Astrocyte (in vitro differentiated cells and primary cell): ENCODE results near the gene USP13. TPM values are rescaled to one million over a fixed set of nuclear protein-coding genes. Genes with fewer than 3 reads are reported as not detected.

ENCODE experiments used
- DNase-seq: peaks from one replicate; pipeline ENCODE4 v3.0.0-alpha.2; 2010; ENCODE audit warnings: low read depth
- FAIRE-seq: peaks from 2 replicates; lab custom pipeline; 2011; peaks lifted over from hg19 to GRCh38; lab: Jason Lieb, UNC
- H2AFZ ChIP-seq: 2 replicates; pipeline ENCODE4 v1.6.0; 2012; ENCODE audit warnings: low read depth, low read length, inconsistent platforms
- H3K27ac ChIP-seq: 2 replicates; pipeline ENCODE4 v1.5.1; 2011; ENCODE audit warnings: low read depth, low read length, inconsistent platforms
- H3K27me3 ChIP-seq: 2 replicates; pipeline ENCODE4 v1.6.0; 2011; ENCODE audit warnings: low read length, inconsistent platforms; ENCODE audit not compliant: insufficient read depth
- H3K36me3 ChIP-seq: 2 replicates; pipeline ENCODE4 v1.5.1; 2011; ENCODE audit warnings: low read length, inconsistent platforms; ENCODE audit not compliant: insufficient read depth
- H3K4me1 ChIP-seq: 2 replicates; pipeline ENCODE4 v1.5.1; 2011; ENCODE audit warnings: low read length, inconsistent platforms; ENCODE audit not compliant: insufficient read depth
- H3K4me2 ChIP-seq: 2 replicates; pipeline ENCODE4 v1.6.0; 2012; ENCODE audit warnings: low read length, inconsistent platforms
- H3K4me3 ChIP-seq: 2 replicates; pipeline ENCODE4 v1.5.1; 2011; ENCODE audit warnings: low read depth, mild to moderate bottlenecking, low read length, inconsistent platforms; ENCODE audit not compliant: insufficient read depth
- H3K79me2 ChIP-seq: 2 replicates; pipeline ENCODE4 v1.6.0; 2012; ENCODE audit warnings: mild to moderate bottlenecking, low read length, inconsistent platforms; ENCODE audit not compliant: insufficient read depth
- H3K9ac ChIP-seq: 2 replicates; pipeline ENCODE4 v1.6.0; 2012; ENCODE audit warnings: mild to moderate bottlenecking, low read length, inconsistent platforms
- H3K9me3 ChIP-seq: 2 replicates; pipeline ENCODE4 v1.5.1; 2012; ENCODE audit warnings: low read depth, mild to moderate bottlenecking, low read length, inconsistent platforms; ENCODE audit not compliant: insufficient read depth
- H4K20me1 ChIP-seq: 2 replicates; pipeline ENCODE4 v1.6.0; 2012; ENCODE audit warnings: low read length, inconsistent platforms; ENCODE audit not compliant: insufficient read depth
- H3K27ac Mint-ChIP-seq: one replicate; pipeline ENCODE4 v1.8.0; 2021; ENCODE audit warnings: mild to moderate bottlenecking, mixed read lengths; ENCODE audit not compliant: unreplicated experiment
- H3K27me3 Mint-ChIP-seq: one replicate; pipeline ENCODE4 v1.8.0; 2021; ENCODE audit warnings: low read depth, mixed read lengths; ENCODE audit not compliant: unreplicated experiment
- H3K36me3 Mint-ChIP-seq: one replicate; pipeline ENCODE4 v1.8.0; 2021; ENCODE audit warnings: low read depth, mixed read lengths; ENCODE audit not compliant: unreplicated experiment
- H3K4me1 Mint-ChIP-seq: one replicate; pipeline ENCODE4 v1.8.0; 2021; ENCODE audit warnings: low read depth, mixed read lengths; ENCODE audit not compliant: unreplicated experiment
- H3K4me3 Mint-ChIP-seq: one replicate; pipeline ENCODE4 v1.8.0; 2021; ENCODE audit warnings: mild to moderate bottlenecking, moderate library complexity, mixed read lengths; ENCODE audit not compliant: unreplicated experiment
- H3K9me3 Mint-ChIP-seq: one replicate; pipeline ENCODE4 v1.8.0; 2021; ENCODE audit warnings: mild to moderate bottlenecking, mixed read lengths; ENCODE audit not compliant: unreplicated experiment
- CTCF ChIP-seq: IDR thresholded peaks from 2 replicates; pipeline ENCODE4 v1.5.1; 2011; ENCODE audit warnings: low read depth, mild to moderate bottlenecking, inconsistent platforms, low read length, moderate library complexity; ENCODE audit not compliant: insufficient read depth
- EZH2 ChIP-seq: IDR thresholded peaks from 2 replicates; pipeline ENCODE4 v1.6.1; 2012; ENCODE audit warnings: mild to moderate bottlenecking, low read length, inconsistent platforms; ENCODE audit not compliant: insufficient read depth
- total RNA-seq: library from RNA; stranded (reverse); gene quantifications from 2 replicates; pipeline ENCODE4 v1.2.1, GENCODE V29; 2021

Gene USP13
- total RNA-seq, 1 donor from 2014 or later: 7.4 TPM

GRCh38 chr3:179603831-179604230 lies 49.0 kb upstream of the USP13 start:
- H3K4me2 ChIP-seq: peak overlapping the region; percentile 96
- peak overlapping the region; percentile 95 for H3K4me3 Mint-ChIP-seq
- H3K4me1 ChIP-seq: peaks cover 4% of the 10 kb centered on the region
- DNase-seq (no peak), FAIRE-seq (no peak)
- H3K27me3 Mint-ChIP-seq: no peaks in the 10 kb centered on the region
- H3K9ac ChIP-seq: peak overlapping the region; percentile 92
- peak overlapping the region; percentile 89 for H3K27ac ChIP-seq
- no peaks in the 10 kb centered on the region for H3K36me3 Mint-ChIP-seq
- peak overlapping the region; percentile 80 for H2AFZ ChIP-seq
- peak overlapping the region; percentile 98 for H3K27ac Mint-ChIP-seq
- H3K9me3 Mint-ChIP-seq: no peaks in the 10 kb centered on the region
- H3K9me3 ChIP-seq: no peaks in the 10 kb centered on the region
- TF ChIP-seq CTCF: no peak
- TF ChIP-seq EZH2: no peak
- H3K4me3 ChIP-seq: peak overlapping the region; percentile 97
- H3K27me3 ChIP-seq: no peaks in the 10 kb centered on the region
- H3K36me3 ChIP-seq: peaks cover 16% of the 10 kb centered on the region
- peaks cover 12% of the 10 kb centered on the region for H4K20me1 ChIP-seq
- H3K4me1 Mint-ChIP-seq: peaks cover 7% of the 10 kb centered on the region
- peaks cover 79% of the 10 kb centered on the region for H3K79me2 ChIP-seq

- no peaks in the 10 kb centered on the region for H3K36me3 Mint-ChIP-seq
- no peak for TF ChIP-seq EZH2
- no peak for TF ChIP-seq CTCF
- peak; percentile 94 for DNase-seq
These were observed 48.3 kb upstream of the USP13 start, which contains the start of the genes MRPL47 and NDUFB5 for GRCh38 chr3:179604321-179605078. MRPL47 (minus strand) TSS chr3:179604638; CDS start chr3:179604624, 14 bp downstream. NDUFB5 (plus strand) TSS chr3:179604794; CDS start chr3:179604816, 22 bp downstream.

More at GRCh38 chr3:179604321-179605078, 48.3 kb upstream of the USP13 start, which contains the start of the genes MRPL47 and NDUFB5:
- H3K4me2 ChIP-seq: peak within 1 kb of the TSS; percentile 96
- H2AFZ ChIP-seq: peak within 1 kb of the TSS; percentile 89
- H3K27me3 ChIP-seq: no peaks in the 10 kb centered on the region
- Mint-ChIP-seq H3K9me3 (no peaks in the 10 kb centered on the region), H3K27ac (peak within 1 kb of the TSS; percentile 98), H3K4me1 (peaks cover 7% of the 10 kb centered on the region), H3K4me3 (peak within 1 kb of the TSS; percentile 95), H3K27me3 (no peaks in the 10 kb centered on the region)
- H3K4me1 ChIP-seq: peaks cover 4% of the 10 kb centered on the region
- H3K4me3 ChIP-seq: peak within 1 kb of the TSS; percentile 97
- peaks cover 80% of the 10 kb centered on the region for H3K79me2 ChIP-seq
- peaks cover 8% of the 10 kb centered on the region for H4K20me1 ChIP-seq
- peak within 1 kb of the TSS; percentile 92 for H3K9ac ChIP-seq
- peak within 1 kb of the TSS; percentile 89 for H3K27ac ChIP-seq
- peak; percentile 81 for FAIRE-seq
- H3K9me3 ChIP-seq: no peaks in the 10 kb centered on the region
- H3K36me3 ChIP-seq: peaks cover 12% of the 10 kb centered on the region
